OCI-LY1 (cell line): ENCODE results near the gene PRPF38B.

Experiments used
- H2AFZ ChIP-seq: fragments of 200-600 bp; sonication (generic), shearing (Covaris generic); 2 replicates; pipeline ENCODE4 v1.6.0; 2014; ENCODE audit warnings: antibody characterized with exemption, mild to moderate bottlenecking, low read length
- H3F3A ChIP-seq: fragments of 200-600 bp; sonication (generic), shearing (Covaris generic); 2 replicates; pipeline ENCODE4 v1.6.0; 2014; ENCODE audit warnings: mild to moderate bottlenecking, antibody characterized with exemption, low read length, moderate library complexity; ENCODE audit not compliant: insufficient read depth
- H3K27ac ChIP-seq: fragments of 200-600 bp; sonication (generic); 2 replicates; pipeline ENCODE4 v1.5.1; 2014; ENCODE audit warnings: low read length, mixed run types, mild to moderate bottlenecking, low read depth; ENCODE audit not compliant: poor library complexity, severe bottlenecking
- H3K27me3 ChIP-seq: fragments of 200-600 bp; sonication (generic); 2 replicates; pipeline ENCODE4 v1.6.0; 2014; ENCODE audit warnings: antibody characterized with exemption, mild to moderate bottlenecking, low read length, moderate library complexity; ENCODE audit not compliant: insufficient read depth
- H3K36me3 ChIP-seq: fragments of 200-600 bp; sonication (generic); 2 replicates; pipeline ENCODE4 v1.6.1; 2014; ENCODE audit warnings: mild to moderate bottlenecking, antibody characterized with exemption, low read length, moderate library complexity, mixed read lengths; ENCODE audit not compliant: insufficient read depth
- H3K4me1 ChIP-seq: fragments of 200-600 bp; sonication (generic); 2 replicates; pipeline ENCODE4 v1.5.1; 2014; ENCODE audit warnings: mild to moderate bottlenecking, low read length, moderate library complexity; ENCODE audit not compliant: insufficient read depth, severe bottlenecking
- H3K4me2 ChIP-seq: fragments of 200-600 bp; sonication (generic), shearing (Covaris generic); 2 replicates; pipeline ENCODE4 v1.6.1; 2014; ENCODE audit warnings: low read length
- H3K4me3 ChIP-seq: fragments of 200-600 bp; sonication (generic); 2 replicates; pipeline ENCODE4 v1.5.1; 2014; ENCODE audit warnings: low read length, low read depth, mild to moderate bottlenecking, mixed read lengths; ENCODE audit not compliant: poor library complexity, severe bottlenecking
- H3K79me2 ChIP-seq: fragments of 200-600 bp; shearing (Covaris generic); 2 replicates; pipeline ENCODE4 v1.6.1; 2016; ENCODE audit warnings: mixed run types, low read length, mixed read lengths; ENCODE audit not compliant: insufficient read depth
- H3K9ac ChIP-seq: fragments of 200-600 bp; sonication (generic), shearing (Covaris generic); 2 replicates; pipeline ENCODE4 v1.6.1; 2014; ENCODE audit warnings: mild to moderate bottlenecking, low read length, mixed read lengths
- H3K9me2 ChIP-seq: fragments of 200-600 bp; sonication (generic), shearing (Covaris generic); 2 replicates; pipeline ENCODE4 v1.6.1; 2014; ENCODE audit warnings: low read depth, mild to moderate bottlenecking, low read length, mixed read lengths
- H3K9me3 ChIP-seq: fragments of 200-600 bp; shearing (Covaris generic); 2 replicates; pipeline ENCODE4 v1.6.1; 2014; ENCODE audit warnings: low read length, mixed read lengths
- H4K20me1 ChIP-seq: fragments of 200-600 bp; sonication (generic), shearing (Covaris generic); 2 replicates; pipeline ENCODE4 v1.6.0; 2016; ENCODE audit warnings: mild to moderate bottlenecking, low read length; ENCODE audit not compliant: insufficient read depth
- EZH2 ChIP-seq: fragments of 200-600 bp; sonication (generic), shearing (Covaris generic); IDR thresholded peaks from 2 replicates; pipeline ENCODE4 v1.8.0; 2017; ENCODE audit warnings: borderline replicate concordance, mixed run types, mild to moderate bottlenecking, antibody characterized with exemption, low read length, moderate library complexity, mixed read lengths
- TF ChIP-seq, protein P1 (sequence below): fragments of 200-600 bp; sonication (generic), shearing (Covaris generic); IDR thresholded peaks from 2 replicates; pipeline ENCODE4 v1.5.1; 2017; ENCODE audit warnings: mild to moderate bottlenecking, antibody characterized with exemption, low read length, moderate library complexity, mixed read lengths

PRPF38B gene

DNA sequence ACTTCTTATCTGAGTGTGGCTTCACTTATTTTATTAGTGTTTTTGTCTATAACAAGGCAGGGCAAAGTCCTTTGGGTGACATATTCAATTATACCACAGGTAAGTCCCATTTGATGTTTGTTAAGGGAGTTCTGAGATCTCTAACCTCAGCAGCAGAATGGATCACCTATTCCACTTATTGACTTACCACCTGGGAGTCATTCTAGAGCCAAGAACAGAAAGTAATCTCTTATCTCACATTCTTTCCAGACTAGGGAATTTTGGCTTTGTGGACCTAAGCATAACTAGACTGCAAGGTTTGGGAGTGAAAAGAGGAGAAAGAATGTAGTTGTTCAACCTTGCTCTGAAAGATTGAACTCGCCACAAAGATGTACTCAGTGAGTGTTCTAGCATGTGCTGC, 33.8 kb downstream of the PRPF38B start:
- no peak overlapping the region for H2AFZ ChIP-seq
- no peaks in the 10 kb centered on the region for H3K9me2 ChIP-seq
- H3K36me3 ChIP-seq = no peaks in the 10 kb centered on the region
- no peaks in the 10 kb centered on the region for H3K4me1 ChIP-seq
- no peak overlapping the region for H3K27ac ChIP-seq
- no peaks in the 10 kb centered on the region for H3F3A ChIP-seq
- no peak overlapping the region for H3K9ac ChIP-seq
- H3K4me2 ChIP-seq = no peak overlapping the region
- no peaks in the 10 kb centered on the region for H4K20me1 ChIP-seq
- H3K79me2 ChIP-seq = no peaks in the 10 kb centered on the region
- no peak for TF ChIP-seq EZH2
- TF ChIP-seq, protein P1, sequence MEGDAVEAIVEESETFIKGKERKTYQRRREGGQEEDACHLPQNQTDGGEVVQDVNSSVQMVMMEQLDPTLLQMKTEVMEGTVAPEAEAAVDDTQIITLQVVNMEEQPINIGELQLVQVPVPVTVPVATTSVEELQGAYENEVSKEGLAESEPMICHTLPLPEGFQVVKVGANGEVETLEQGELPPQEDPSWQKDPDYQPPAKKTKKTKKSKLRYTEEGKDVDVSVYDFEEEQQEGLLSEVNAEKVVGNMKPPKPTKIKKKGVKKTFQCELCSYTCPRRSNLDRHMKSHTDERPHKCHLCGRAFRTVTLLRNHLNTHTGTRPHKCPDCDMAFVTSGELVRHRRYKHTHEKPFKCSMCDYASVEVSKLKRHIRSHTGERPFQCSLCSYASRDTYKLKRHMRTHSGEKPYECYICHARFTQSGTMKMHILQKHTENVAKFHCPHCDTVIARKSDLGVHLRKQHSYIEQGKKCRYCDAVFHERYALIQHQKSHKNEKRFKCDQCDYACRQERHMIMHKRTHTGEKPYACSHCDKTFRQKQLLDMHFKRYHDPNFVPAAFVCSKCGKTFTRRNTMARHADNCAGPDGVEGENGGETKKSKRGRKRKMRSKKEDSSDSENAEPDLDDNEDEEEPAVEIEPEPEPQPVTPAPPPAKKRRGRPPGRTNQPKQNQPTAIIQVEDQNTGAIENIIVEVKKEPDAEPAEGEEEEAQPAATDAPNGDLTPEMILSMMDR = no peak
- no peaks in the 10 kb centered on the region for H3K9me3 ChIP-seq
- H3K27me3 ChIP-seq = no peaks in the 10 kb centered on the region
- H3K4me3 ChIP-seq = no peak overlapping the region

DNA sequence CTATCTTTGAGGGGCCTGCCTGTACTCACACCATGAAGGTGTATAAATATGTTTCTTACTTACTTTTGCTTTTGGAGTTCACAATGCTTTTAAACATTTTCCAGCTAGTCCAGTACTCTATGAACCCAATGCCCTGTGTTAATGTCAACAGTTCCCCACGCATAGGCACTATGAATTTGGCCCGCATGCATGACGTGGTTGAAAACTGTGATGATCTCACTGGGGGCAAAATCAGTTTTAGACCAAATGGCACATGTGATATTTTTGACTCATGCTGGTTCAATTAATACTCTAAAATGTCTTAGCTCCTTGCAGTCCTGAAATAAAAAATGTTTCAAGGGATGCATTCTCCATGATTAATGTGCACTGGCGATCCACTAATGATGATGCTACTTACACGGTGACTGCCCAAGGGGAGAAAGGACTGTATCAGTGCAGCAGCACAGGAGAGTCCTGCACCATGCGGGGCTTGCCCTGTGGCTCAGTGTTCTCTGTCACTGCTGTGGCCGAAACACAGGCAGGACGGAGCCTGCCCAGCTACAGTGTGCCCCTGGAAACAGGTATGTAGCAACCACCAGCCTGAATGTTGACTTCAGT, 36.3 kb downstream of the PRPF38B start:
- no peaks in the 10 kb centered on the region for H3K79me2 ChIP-seq
- H3K9me3 ChIP-seq = no peaks in the 10 kb centered on the region
- no peak overlapping the region for H3K4me2 ChIP-seq
- H3K9ac ChIP-seq = no peak overlapping the region
- H3K27ac ChIP-seq = no peak overlapping the region
- H3K27me3 ChIP-seq = no peaks in the 10 kb centered on the region
- no peaks in the 10 kb centered on the region for H4K20me1 ChIP-seq
- H3F3A ChIP-seq = no peaks in the 10 kb centered on the region
- no peaks in the 10 kb centered on the region for H3K9me2 ChIP-seq
- no peaks in the 10 kb centered on the region for H3K36me3 ChIP-seq
- no peak overlapping the region for H3K4me3 ChIP-seq
- H2AFZ ChIP-seq = no peak overlapping the region
- H3K4me1 ChIP-seq = no peaks in the 10 kb centered on the region
- TF ChIP-seq, protein P1 = no peak
- TF ChIP-seq EZH2 = no peak

DNA sequence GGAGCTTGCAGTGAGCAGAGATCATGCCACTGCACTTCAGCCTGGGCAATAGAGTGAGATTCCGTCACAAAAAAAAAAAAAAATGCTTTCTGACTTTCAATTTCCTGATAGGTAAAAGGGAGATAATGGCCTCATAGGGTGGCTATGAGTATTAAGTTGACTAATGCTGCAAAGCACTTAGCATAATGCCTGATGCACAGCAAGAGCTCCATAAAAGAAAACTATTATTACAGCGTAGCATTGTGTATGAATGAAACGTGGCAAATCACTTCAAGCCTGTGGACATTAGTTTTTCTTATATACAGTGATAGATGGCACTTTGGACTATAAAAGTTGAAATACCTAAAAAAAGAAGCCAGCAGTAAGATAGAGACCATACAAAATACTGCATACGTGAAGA, 37.4 kb downstream of the PRPF38B start:
- Histone ChIP-seq H4K20me1 (no peaks in the 10 kb centered on the region), H3K9me2 (no peaks in the 10 kb centered on the region), H3K36me3 (no peaks in the 10 kb centered on the region), H3K4me3 (no peak overlapping the region), H3K4me2 (no peak overlapping the region), H3K27me3 (no peaks in the 10 kb centered on the region), H3F3A (no peaks in the 10 kb centered on the region), H3K79me2 (no peaks in the 10 kb centered on the region), H3K27ac (no peak overlapping the region), H2AFZ (no peak overlapping the region), H3K4me1 (no peaks in the 10 kb centered on the region), H3K9ac (no peak overlapping the region), H3K9me3 (no peaks in the 10 kb centered on the region)
- no peak for TF ChIP-seq EZH2
- TF ChIP-seq, protein P1 = no peak
